ENCODE data around the gene BCL6B. TPM values are rescaled to one million over a fixed set of nuclear protein-coding genes. Genes with fewer than 3 reads are reported as not detected.

The BCL6B gene
- total RNA-seq, 1 donor from 2014 or later: not detected

DNA sequence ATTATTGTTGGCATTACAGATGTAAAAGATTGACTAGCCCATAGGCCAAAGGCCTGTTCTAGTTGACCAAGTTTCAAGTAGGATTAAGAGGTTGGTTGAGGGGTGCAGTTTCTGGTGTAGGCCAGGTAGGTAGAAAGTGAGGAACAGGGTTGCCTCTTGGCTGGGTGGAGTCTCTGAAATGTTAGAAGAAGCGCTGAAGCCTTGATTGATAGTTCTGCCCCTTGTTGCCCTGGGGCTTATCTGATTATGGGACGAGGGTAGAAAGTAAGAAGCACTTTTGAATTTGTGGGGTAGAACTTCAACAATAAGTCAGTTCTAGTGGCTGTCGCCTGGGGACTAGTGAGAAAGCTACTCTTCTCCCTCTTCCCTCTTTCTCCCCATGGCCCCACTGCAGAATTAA, 6.2 kb downstream of the BCL6B start:
- no peaks in the 10 kb centered on the region for H3K4me1 ChIP-seq (ENCODE audit: insufficient read depth, low read length)
- H3K27ac ChIP-seq (ENCODE audit: low read depth, low read length): no peak overlapping the region
- DNase-seq (ENCODE audit: low read depth): no peak
- no peaks in the 10 kb centered on the region for H3K27me3 ChIP-seq (ENCODE audit: insufficient read depth, low read length)
- no peaks in the 10 kb centered on the region for H3K9me3 ChIP-seq (ENCODE audit: insufficient read depth, low read depth, low read length)
- no peak overlapping the region for H3K4me3 Mint-ChIP-seq (ENCODE audit: unreplicated experiment)
- H3K36me3 ChIP-seq (ENCODE audit: insufficient read depth, low read length): no peaks in the 10 kb centered on the region
- no peak overlapping the region for H3K4me2 ChIP-seq (ENCODE audit: low read length)
- H3K9ac ChIP-seq (ENCODE audit: low read length): no peak overlapping the region
- H3K4me1 Mint-ChIP-seq (ENCODE audit: low read depth, unreplicated experiment): no peaks in the 10 kb centered on the region
- no peak overlapping the region for H3K27ac Mint-ChIP-seq (ENCODE audit: unreplicated experiment)
- no peaks in the 10 kb centered on the region for H4K20me1 ChIP-seq (ENCODE audit: insufficient read depth, low read length)
- H3K4me3 ChIP-seq (ENCODE audit: insufficient read depth, low read depth, low read length): no peak overlapping the region
- peaks cover 1% of the 10 kb centered on the region for H3K36me3 Mint-ChIP-seq (ENCODE audit: low read depth, unreplicated experiment)
- TF ChIP-seq CTCF (IDR thresholded peaks at IDR 0.05; ENCODE audit: insufficient read depth, low read depth, low read length) (no peak), EZH2 (IDR thresholded peaks at IDR 0.05; ENCODE audit: insufficient read depth, low read length) (no peak)
- no peak for FAIRE-seq
- peaks cover 6% of the 10 kb centered on the region for H3K27me3 Mint-ChIP-seq (ENCODE audit: low read depth, unreplicated experiment)
- peaks cover 4% of the 10 kb centered on the region for H3K9me3 Mint-ChIP-seq (ENCODE audit: unreplicated experiment)
- H3K79me2 ChIP-seq (ENCODE audit: insufficient read depth, low read length): no peaks in the 10 kb centered on the region
- no peak overlapping the region for H2AFZ ChIP-seq (ENCODE audit: low read depth, low read length)

GRCh38 chr17:7029659-7030058, 6.8 kb downstream of the BCL6B start:
- no peaks in the 10 kb centered on the region for H3K79me2 ChIP-seq (ENCODE audit: insufficient read depth, low read length)
- no peak overlapping the region for H3K27ac ChIP-seq (ENCODE audit: low read depth, low read length)
- no peaks in the 10 kb centered on the region for H3K27me3 ChIP-seq (ENCODE audit: insufficient read depth, low read length)
- no peak overlapping the region for H3K4me3 ChIP-seq (ENCODE audit: insufficient read depth, low read depth, low read length)
- no peaks in the 10 kb centered on the region for H4K20me1 ChIP-seq (ENCODE audit: insufficient read depth, low read length)
- peaks cover 4% of the 10 kb centered on the region for H3K9me3 Mint-ChIP-seq (ENCODE audit: unreplicated experiment)
- no peak overlapping the region for H3K9ac ChIP-seq (ENCODE audit: low read length)
- no peak overlapping the region for H3K27ac Mint-ChIP-seq (ENCODE audit: unreplicated experiment)
- peaks cover 1% of the 10 kb centered on the region for H3K36me3 Mint-ChIP-seq (ENCODE audit: low read depth, unreplicated experiment)
- no peaks in the 10 kb centered on the region for H3K4me1 ChIP-seq (ENCODE audit: insufficient read depth, low read length)
- H3K27me3 Mint-ChIP-seq (ENCODE audit: low read depth, unreplicated experiment): peaks cover 6% of the 10 kb centered on the region
- H3K4me2 ChIP-seq (ENCODE audit: low read length): no peak overlapping the region
- no peaks in the 10 kb centered on the region for H3K9me3 ChIP-seq (ENCODE audit: insufficient read depth, low read depth, low read length)
- no peak overlapping the region for H2AFZ ChIP-seq (ENCODE audit: low read depth, low read length)
- H3K36me3 ChIP-seq (ENCODE audit: insufficient read depth, low read length): no peaks in the 10 kb centered on the region
- FAIRE-seq (no peak), DNase-seq (ENCODE audit: low read depth) (no peak)
- H3K4me1 Mint-ChIP-seq (ENCODE audit: low read depth, unreplicated experiment): no peaks in the 10 kb centered on the region
- TF ChIP-seq EZH2 (IDR thresholded peaks at IDR 0.05; ENCODE audit: insufficient read depth, low read length) (no peak), CTCF (IDR thresholded peaks at IDR 0.05; ENCODE audit: insufficient read depth, low read depth, low read length) (no peak)
- H3K4me3 Mint-ChIP-seq (ENCODE audit: unreplicated experiment): no peak overlapping the region

DNA sequence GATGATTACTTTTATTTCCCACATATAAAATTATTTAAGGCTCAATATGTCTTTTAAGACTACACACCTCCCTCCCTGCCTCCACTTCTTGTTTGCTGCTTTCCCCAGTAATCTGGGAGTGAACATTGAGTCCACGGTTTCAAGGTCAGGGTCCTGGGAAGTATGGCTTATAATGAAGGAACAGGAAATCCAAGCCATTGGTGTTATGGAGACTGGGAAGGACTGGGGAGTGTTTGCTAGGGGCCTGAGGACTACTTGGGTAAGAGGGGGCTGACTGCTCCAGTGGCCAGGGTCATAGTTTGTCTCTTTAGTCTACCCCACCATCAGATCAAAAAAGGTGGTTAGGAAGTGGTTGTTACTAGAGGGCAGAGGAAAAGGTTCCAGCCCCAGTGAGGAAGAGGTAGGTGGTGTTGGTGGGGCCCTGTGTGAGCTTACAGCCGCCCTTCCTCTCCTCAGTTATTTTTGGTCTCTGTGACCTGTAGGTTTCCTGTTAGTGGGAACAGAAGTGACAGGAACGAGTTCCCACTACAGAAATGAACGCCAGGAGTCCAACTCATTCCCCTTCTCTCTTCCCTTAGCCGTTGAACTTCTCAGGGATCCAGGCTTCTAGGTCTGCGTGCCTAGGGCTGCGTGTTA, 12.2 kb downstream of the BCL6B start:
- peaks cover 15% of the 10 kb centered on the region for H3K4me1 ChIP-seq (ENCODE audit: insufficient read depth, low read length)
- no peaks in the 10 kb centered on the region for H4K20me1 ChIP-seq (ENCODE audit: insufficient read depth, low read length)
- H3K27ac Mint-ChIP-seq (ENCODE audit: unreplicated experiment): peak overlapping the region; percentile 72
- H3K4me2 ChIP-seq (ENCODE audit: low read length): peak overlapping the region; percentile 93
- H3K27me3 ChIP-seq (ENCODE audit: insufficient read depth, low read length): no peaks in the 10 kb centered on the region
- peaks cover 2% of the 10 kb centered on the region for H3K27me3 Mint-ChIP-seq (ENCODE audit: low read depth, unreplicated experiment)
- no peaks in the 10 kb centered on the region for H3K79me2 ChIP-seq (ENCODE audit: insufficient read depth, low read length)
- no peaks in the 10 kb centered on the region for H3K36me3 ChIP-seq (ENCODE audit: insufficient read depth, low read length)
- H2AFZ ChIP-seq (ENCODE audit: low read depth, low read length): peak overlapping the region; percentile 89
- H3K4me1 Mint-ChIP-seq (ENCODE audit: low read depth, unreplicated experiment): peaks cover 7% of the 10 kb centered on the region
- no peak for TF ChIP-seq CTCF (IDR thresholded peaks at IDR 0.05; ENCODE audit: insufficient read depth, low read depth, low read length)
- no peak for TF ChIP-seq EZH2 (IDR thresholded peaks at IDR 0.05; ENCODE audit: insufficient read depth, low read length)
- H3K4me3 Mint-ChIP-seq (ENCODE audit: unreplicated experiment): peak overlapping the region; percentile 94
- no peaks in the 10 kb centered on the region for H3K9me3 ChIP-seq (ENCODE audit: insufficient read depth, low read depth, low read length)
- no peak for DNase-seq (ENCODE audit: low read depth)
- H3K36me3 Mint-ChIP-seq (ENCODE audit: low read depth, unreplicated experiment): peaks cover 6% of the 10 kb centered on the region
- no peak for FAIRE-seq
- H3K9ac ChIP-seq (ENCODE audit: low read length): peak overlapping the region; percentile 80
- peak overlapping the region; percentile 70 for H3K4me3 ChIP-seq (ENCODE audit: insufficient read depth, low read depth, low read length)
- peak overlapping the region; percentile 61 for H3K27ac ChIP-seq (ENCODE audit: low read depth, low read length)
- peaks cover 2% of the 10 kb centered on the region for H3K9me3 Mint-ChIP-seq (ENCODE audit: unreplicated experiment)

Data from astrocyte (in vitro differentiated cells and primary cell).